Measurements from ENCODE around the gene RASSF4. TPM values are rescaled to one million over a fixed set of nuclear protein-coding genes. Genes with fewer than 3 reads are reported as not detected.

Gene RASSF4
- total RNA-seq, 1 experiment from 2014 or later, result 2.8 TPM

DNA sequence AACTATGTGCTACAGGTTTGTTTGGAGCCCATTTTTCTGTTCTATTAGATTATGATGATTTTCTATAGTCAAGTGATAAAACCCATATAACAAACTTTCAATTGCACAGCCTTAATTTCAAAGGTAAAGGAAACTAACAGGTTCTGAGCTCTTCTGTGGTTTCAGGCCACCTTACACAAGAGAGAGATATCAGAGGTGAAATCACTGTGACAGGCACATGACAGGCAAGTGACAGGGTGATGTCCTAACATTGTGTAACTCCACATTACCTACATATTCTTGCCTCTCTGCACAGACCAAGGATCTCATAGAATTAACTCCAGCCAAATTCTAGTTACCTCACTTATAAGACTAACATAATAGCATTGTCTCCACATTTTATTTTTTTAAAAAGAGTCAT, 76.1 kb downstream of the RASSF4 start (continued):
- TF ChIP-seq, protein P1, sequence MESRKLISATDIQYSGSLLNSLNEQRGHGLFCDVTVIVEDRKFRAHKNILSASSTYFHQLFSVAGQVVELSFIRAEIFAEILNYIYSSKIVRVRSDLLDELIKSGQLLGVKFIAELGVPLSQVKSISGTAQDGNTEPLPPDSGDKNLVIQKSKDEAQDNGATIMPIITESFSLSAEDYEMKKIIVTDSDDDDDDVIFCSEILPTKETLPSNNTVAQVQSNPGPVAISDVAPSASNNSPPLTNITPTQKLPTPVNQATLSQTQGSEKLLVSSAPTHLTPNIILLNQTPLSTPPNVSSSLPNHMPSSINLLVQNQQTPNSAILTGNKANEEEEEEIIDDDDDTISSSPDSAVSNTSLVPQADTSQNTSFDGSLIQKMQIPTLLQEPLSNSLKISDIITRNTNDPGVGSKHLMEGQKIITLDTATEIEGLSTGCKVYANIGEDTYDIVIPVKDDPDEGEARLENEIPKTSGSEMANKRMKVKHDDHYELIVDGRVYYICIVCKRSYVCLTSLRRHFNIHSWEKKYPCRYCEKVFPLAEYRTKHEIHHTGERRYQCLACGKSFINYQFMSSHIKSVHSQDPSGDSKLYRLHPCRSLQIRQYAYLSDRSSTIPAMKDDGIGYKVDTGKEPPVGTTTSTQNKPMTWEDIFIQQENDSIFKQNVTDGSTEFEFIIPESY (IDR thresholded peaks at IDR 0.05; ENCODE audit: extremely low read depth, insufficient replicate concordance, low read length), result no peak
- TF ChIP-seq ELF1 (IDR thresholded peaks at IDR 0.05; ENCODE audit: borderline replicate concordance, low read depth) (no peak), TCF7L2 (IDR thresholded peaks at IDR 0.05; ENCODE audit: borderline replicate concordance, extremely low read depth, insufficient read depth, insufficient read length) (no peak), EGR1 (IDR thresholded peaks at IDR 0.05; ENCODE audit: low read depth) (no peak), ZNF274 (IDR thresholded peaks at IDR 0.05; ENCODE audit: low read depth, low read length) (no peak)

GRCh38 chr10:45040921-45041542, 81.4 kb downstream of the RASSF4 start:
- H3K9me2 ChIP-seq (ENCODE audit: insufficient read depth), result no peaks in the 10 kb centered on the region

More at GRCh38 chr10:45040921-45041542, 81.4 kb downstream of the RASSF4 start:
- Histone ChIP-seq H2AFZ (ENCODE audit: low read depth, low read length, poor library complexity, severe bottlenecking) (no peak overlapping the region), H3K9me3 (ENCODE audit: control insufficient read depth in 1 of 2, insufficient read depth in 1 of 2, low read depth in 1 of 2, low read length in 2 of 2) (no peaks in the 10 kb centered on the region), H4K20me1 (ENCODE audit: insufficient read depth) (no peaks in the 10 kb centered on the region; the same call in 1 of the 2 replicates), H3K4me2 (ENCODE audit: low read length) (no peak overlapping the region), H3K36me3 (ENCODE audit: control insufficient read depth in 1 of 2, insufficient read depth in 2 of 2, low read length in 2 of 2) (no peaks in the 10 kb centered on the region), H3K79me2 (ENCODE audit: insufficient read depth, low read length) (no peaks in the 10 kb centered on the region), H3K27me3 (ENCODE audit: insufficient read depth, low read length) (0 out of 2 replicates have a peak, but pooled peaks cover 4% of the 10 kb centered on the region), H3K4me1 (ENCODE audit: control insufficient read depth in 1 of 2, insufficient read depth in 2 of 2, low read length in 2 of 2) (no peaks in the 10 kb centered on the region), H3K4me3 (replicated peaks in 1 of 2; ENCODE audit: low read depth in 1 of 2, low read length in 2 of 2) (no peak overlapping the region), H3K27ac (ENCODE audit: low read depth, low read length) (no peak overlapping the region), H3K9ac (ENCODE audit: low read length) (no peak overlapping the region)
- DNase-seq (ENCODE audit: low read depth, low spot score), result no peak
- intact Hi-C loops (cut with micrococcal nuclease), result no loop called here
- TF ChIP-seq, protein P2, sequence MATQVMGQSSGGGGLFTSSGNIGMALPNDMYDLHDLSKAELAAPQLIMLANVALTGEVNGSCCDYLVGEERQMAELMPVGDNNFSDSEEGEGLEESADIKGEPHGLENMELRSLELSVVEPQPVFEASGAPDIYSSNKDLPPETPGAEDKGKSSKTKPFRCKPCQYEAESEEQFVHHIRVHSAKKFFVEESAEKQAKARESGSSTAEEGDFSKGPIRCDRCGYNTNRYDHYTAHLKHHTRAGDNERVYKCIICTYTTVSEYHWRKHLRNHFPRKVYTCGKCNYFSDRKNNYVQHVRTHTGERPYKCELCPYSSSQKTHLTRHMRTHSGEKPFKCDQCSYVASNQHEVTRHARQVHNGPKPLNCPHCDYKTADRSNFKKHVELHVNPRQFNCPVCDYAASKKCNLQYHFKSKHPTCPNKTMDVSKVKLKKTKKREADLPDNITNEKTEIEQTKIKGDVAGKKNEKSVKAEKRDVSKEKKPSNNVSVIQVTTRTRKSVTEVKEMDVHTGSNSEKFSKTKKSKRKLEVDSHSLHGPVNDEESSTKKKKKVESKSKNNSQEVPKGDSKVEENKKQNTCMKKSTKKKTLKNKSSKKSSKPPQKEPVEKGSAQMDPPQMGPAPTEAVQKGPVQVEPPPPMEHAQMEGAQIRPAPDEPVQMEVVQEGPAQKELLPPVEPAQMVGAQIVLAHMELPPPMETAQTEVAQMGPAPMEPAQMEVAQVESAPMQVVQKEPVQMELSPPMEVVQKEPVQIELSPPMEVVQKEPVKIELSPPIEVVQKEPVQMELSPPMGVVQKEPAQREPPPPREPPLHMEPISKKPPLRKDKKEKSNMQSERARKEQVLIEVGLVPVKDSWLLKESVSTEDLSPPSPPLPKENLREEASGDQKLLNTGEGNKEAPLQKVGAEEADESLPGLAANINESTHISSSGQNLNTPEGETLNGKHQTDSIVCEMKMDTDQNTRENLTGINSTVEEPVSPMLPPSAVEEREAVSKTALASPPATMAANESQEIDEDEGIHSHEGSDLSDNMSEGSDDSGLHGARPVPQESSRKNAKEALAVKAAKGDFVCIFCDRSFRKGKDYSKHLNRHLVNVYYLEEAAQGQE (IDR thresholded peaks at IDR 0.05; ENCODE audit: low read depth), result no peak
- TF ChIP-seq, protein P3, sequence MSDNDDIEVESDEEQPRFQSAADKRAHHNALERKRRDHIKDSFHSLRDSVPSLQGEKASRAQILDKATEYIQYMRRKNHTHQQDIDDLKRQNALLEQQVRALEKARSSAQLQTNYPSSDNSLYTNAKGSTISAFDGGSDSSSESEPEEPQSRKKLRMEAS (IDR thresholded peaks at IDR 0.05), result no peak
- ChIA-PET CTCF (no interaction called here), POLR2A (interaction anchor here (0.8 kb wide), 1 partner anchor 62 kb away, joined by 3 read pairs; the partner anchor contains the start of gene DEPP1), RAD21 (ENCODE audit: low non-redundant PET in 1 of 2, low total read pairs in 2 of 2, uncharacterized antibody in 2 of 2, unreplicated experiment in 2 of 2) (no interaction called here)
- ATAC-seq, result no peak
- no TSS peak for BruUV-seq (replicated peaks)
